ENCODE data around the gene PDE7B. TPM values are rescaled to one million over a fixed set of nuclear protein-coding genes. Genes with fewer than 3 reads are reported as not detected.

PDE7B gene
- total RNA-seq, 1 experiment from 2014 or later = 0.03 TPM

DNA sequence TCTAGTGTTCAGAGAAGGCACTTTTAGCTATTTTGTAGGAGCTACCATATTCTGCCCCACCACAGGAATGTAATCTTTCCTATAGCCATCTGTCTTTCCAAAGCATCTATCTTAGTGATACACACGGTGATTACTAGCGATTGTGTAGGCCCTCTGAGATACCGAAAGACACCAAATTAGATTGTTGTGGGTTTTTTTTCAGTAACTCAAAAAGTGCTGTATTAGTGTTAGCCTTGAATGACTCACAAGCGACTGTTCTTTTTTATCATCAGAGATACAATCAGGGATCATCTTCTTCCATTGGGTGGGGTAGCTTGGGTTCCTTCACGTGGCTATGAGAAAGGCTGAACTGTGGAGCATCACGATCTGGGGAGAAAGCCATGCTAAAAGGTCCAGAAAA, 238.4 kb downstream of the PDE7B start:
- in situ Hi-C loops (cut with HindIII; ENCODE audit: low pct_unique_long_range_greater_than_20kb, low sequenced_read_pairs) (no loop called here), intact Hi-C loops (cut with micrococcal nuclease; ENCODE audit: unreplicated experiment) (no loop called here)
- ATAC-seq (no peak), DNase-seq (ENCODE audit: low read depth, low spot score) (no peak)
- POLR2A ChIA-PET = no interaction called here
- TF ChIP-seq POLR2AphosphoS5 (IDR thresholded peaks at IDR 0.05; ENCODE audit: low read depth, low read length) = no peak
- no peak for TF ChIP-seq SIN3A (IDR thresholded peaks at IDR 0.05; ENCODE audit: borderline replicate concordance, insufficient read depth, low read depth, low read length)
- no peak for TF ChIP-seq REST (IDR thresholded peaks at IDR 0.05; ENCODE audit: insufficient read depth in 1 of 2, low read depth in 2 of 2, low read length in 1 of 2)
- TF ChIP-seq TCF7L2 (IDR thresholded peaks at IDR 0.05; ENCODE audit: low read depth, low read length) = no peak
- TF ChIP-seq, protein P1, sequence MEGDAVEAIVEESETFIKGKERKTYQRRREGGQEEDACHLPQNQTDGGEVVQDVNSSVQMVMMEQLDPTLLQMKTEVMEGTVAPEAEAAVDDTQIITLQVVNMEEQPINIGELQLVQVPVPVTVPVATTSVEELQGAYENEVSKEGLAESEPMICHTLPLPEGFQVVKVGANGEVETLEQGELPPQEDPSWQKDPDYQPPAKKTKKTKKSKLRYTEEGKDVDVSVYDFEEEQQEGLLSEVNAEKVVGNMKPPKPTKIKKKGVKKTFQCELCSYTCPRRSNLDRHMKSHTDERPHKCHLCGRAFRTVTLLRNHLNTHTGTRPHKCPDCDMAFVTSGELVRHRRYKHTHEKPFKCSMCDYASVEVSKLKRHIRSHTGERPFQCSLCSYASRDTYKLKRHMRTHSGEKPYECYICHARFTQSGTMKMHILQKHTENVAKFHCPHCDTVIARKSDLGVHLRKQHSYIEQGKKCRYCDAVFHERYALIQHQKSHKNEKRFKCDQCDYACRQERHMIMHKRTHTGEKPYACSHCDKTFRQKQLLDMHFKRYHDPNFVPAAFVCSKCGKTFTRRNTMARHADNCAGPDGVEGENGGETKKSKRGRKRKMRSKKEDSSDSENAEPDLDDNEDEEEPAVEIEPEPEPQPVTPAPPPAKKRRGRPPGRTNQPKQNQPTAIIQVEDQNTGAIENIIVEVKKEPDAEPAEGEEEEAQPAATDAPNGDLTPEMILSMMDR (IDR thresholded peaks at IDR 0.05) = no peak
- no peaks in the 10 kb centered on the region for H3K4me1 ChIP-seq (ENCODE audit: control insufficient read depth, insufficient read depth, low read length)
- no peaks in the 10 kb centered on the region for H3K9me3 ChIP-seq (ENCODE audit: control insufficient read depth, insufficient read depth, low read depth, low read length)
- BruUV-seq (replicated peaks) = no TSS peak
- no peaks in the 10 kb centered on the region for H3K36me3 ChIP-seq (ENCODE audit: control insufficient read depth, insufficient read depth, low read length)
- H3K4me3 ChIP-seq (ENCODE audit: low read depth in 2 of 2, low read length in 2 of 2) = no peak overlapping the region
- H3K27me3 ChIP-seq (ENCODE audit: control insufficient read depth, insufficient read depth, low read length) = no peaks in the 10 kb centered on the region
- CTCF ChIA-PET = no interaction called here
- H3K27ac ChIP-seq (ENCODE audit: low read length) = no peak overlapping the region

GRCh38 chr6:136090929-136091328, 239.4 kb downstream of the PDE7B start:
- H3K4me3 ChIP-seq (ENCODE audit: low read depth in 2 of 2, low read length in 2 of 2) = no peak overlapping the region
- H3K4me1 ChIP-seq (ENCODE audit: control insufficient read depth, insufficient read depth, low read length) = no peaks in the 10 kb centered on the region
- H3K9me3 ChIP-seq (ENCODE audit: control insufficient read depth, insufficient read depth, low read depth, low read length) = no peaks in the 10 kb centered on the region
- no peak overlapping the region for H3K27ac ChIP-seq (ENCODE audit: low read length)
- in situ Hi-C loops (cut with HindIII; ENCODE audit: low pct_unique_long_range_greater_than_20kb, low sequenced_read_pairs) (no loop called here), intact Hi-C loops (cut with micrococcal nuclease; ENCODE audit: unreplicated experiment) (no loop called here)
- ChIA-PET CTCF (no interaction called here), POLR2A (no interaction called here)
- no TSS peak for BruUV-seq (replicated peaks)
- DNase-seq (ENCODE audit: low read depth, low spot score) (no peak), ATAC-seq (no peak)
- H3K27me3 ChIP-seq (ENCODE audit: control insufficient read depth, insufficient read depth, low read length) = no peaks in the 10 kb centered on the region
- TF ChIP-seq REST (IDR thresholded peaks at IDR 0.05; ENCODE audit: insufficient read depth in 1 of 2, low read depth in 2 of 2, low read length in 1 of 2) (no peak), TCF7L2 (IDR thresholded peaks at IDR 0.05; ENCODE audit: low read depth, low read length) (no peak), SIN3A (IDR thresholded peaks at IDR 0.05; ENCODE audit: borderline replicate concordance, insufficient read depth, low read depth, low read length) (no peak), POLR2AphosphoS5 (IDR thresholded peaks at IDR 0.05; ENCODE audit: low read depth, low read length) (no peak)
- TF ChIP-seq, protein P1 (IDR thresholded peaks at IDR 0.05) = no peak
- H3K36me3 ChIP-seq (ENCODE audit: control insufficient read depth, insufficient read depth, low read length) = no peaks in the 10 kb centered on the region

Measured in Panc1 (cell line).